Mesenchymal stem cell (in vitro differentiated cells and primary cell): ENCODE measurements around the gene NOC4L. TPM values are rescaled to one million over a fixed set of nuclear protein-coding genes. Genes with fewer than 3 reads are reported as not detected.

Source experiments
- DNase-seq: peaks from one replicate; pipeline ENCODE4 v3.0.0-alpha.2; 2013
- H2AFZ ChIP-seq: one replicate; pipeline ENCODE4 v1.6.1; 2013; ENCODE audit warnings: low read depth, mild to moderate bottlenecking, control low read depth, inconsistent platforms, low read length, moderate library complexity
- H2AK5ac ChIP-seq: 2 replicates; pipeline ENCODE4 v1.6.1; 2013; ENCODE audit warnings: low read length, moderate library complexity, mild to moderate bottlenecking, inconsistent platforms; ENCODE audit not compliant: severe bottlenecking
- H2BK120ac ChIP-seq: one replicate; pipeline ENCODE4 v1.6.1; 2013; ENCODE audit warnings: low read depth, mild to moderate bottlenecking, inconsistent platforms, low read length, moderate library complexity
- H2BK12ac ChIP-seq, 2 experiments: one replicate each; pipeline ENCODE4 v1.6.1; 2013; ENCODE audit warnings: inconsistent platforms in 2 of 2, low read length in 2 of 2, mild to moderate bottlenecking in 2 of 2, moderate library complexity in 2 of 2, control low read depth in 1 of 2
- H2BK15ac ChIP-seq: one replicate; pipeline ENCODE4 v1.6.1; 2013; ENCODE audit warnings: mild to moderate bottlenecking, low read depth, inconsistent platforms; ENCODE audit not compliant: poor library complexity, severe bottlenecking
- H2BK5ac ChIP-seq: 2 replicates; pipeline ENCODE4 v1.6.1; 2013; ENCODE audit warnings: low read depth, mild to moderate bottlenecking, low read length, control low read depth, inconsistent platforms; ENCODE audit not compliant: poor library complexity, severe bottlenecking
- H3K14ac ChIP-seq, 2 experiments: one replicate each; pipeline ENCODE4 v1.6.1; 2013; ENCODE audit warnings: inconsistent platforms in 2 of 2, low read length in 2 of 2, control low read depth in 1 of 2, mild to moderate bottlenecking in 1 of 2, moderate library complexity in 1 of 2
- H3K18ac ChIP-seq, 2 experiments: one replicate each; pipeline ENCODE4 v1.6.1; 2013; ENCODE audit warnings: inconsistent platforms in 2 of 2, low read length in 2 of 2, control low read depth in 1 of 2, low read depth in 1 of 2, mild to moderate bottlenecking in 1 of 2
- H3K23ac ChIP-seq, 2 experiments: one replicate each; pipeline ENCODE4 v1.6.1; 2013; ENCODE audit warnings: inconsistent platforms in 2 of 2, low read length in 2 of 2, mild to moderate bottlenecking in 2 of 2, moderate library complexity in 2 of 2, control low read depth in 1 of 2
- H3K27ac ChIP-seq: 2 replicates; pipeline ENCODE4 v1.5.1; 2013; ENCODE audit warnings: mild to moderate bottlenecking, moderate library complexity, low read length, control low read depth, inconsistent platforms; ENCODE audit not compliant: poor library complexity, severe bottlenecking
- H3K27me3 ChIP-seq, 2 experiments: 2 replicates each; pipeline versions ENCODE4 v1.6.1 to v1.7.0; 2013; ENCODE audit warnings: low read length in 2 of 2, mild to moderate bottlenecking in 2 of 2, moderate library complexity in 2 of 2, control low read depth in 1 of 2, inconsistent platforms in 1 of 2; ENCODE audit not compliant: control insufficient read depth in 1 of 2, insufficient read depth in 1 of 2
- H3K36me3 ChIP-seq, 2 experiments: 2 replicates each; pipeline versions ENCODE4 v1.6.1 to v1.7.0; 2013; ENCODE audit warnings: low read length in 2 of 2, control low read depth in 1 of 2, inconsistent platforms in 1 of 2, low read depth in 1 of 2, mild to moderate bottlenecking in 1 of 2; ENCODE audit not compliant: insufficient read depth in 2 of 2, control insufficient read depth in 1 of 2
- H3K4ac ChIP-seq, 2 experiments: one replicate each; pipeline ENCODE4 v1.6.1; 2013; ENCODE audit warnings: inconsistent platforms in 2 of 2, low read length in 2 of 2, mild to moderate bottlenecking in 2 of 2, moderate library complexity in 2 of 2, control low read depth in 1 of 2, low read depth in 1 of 2
- H3K4me1 ChIP-seq: 2 replicates; pipeline ENCODE4 v1.6.1; 2013; ENCODE audit warnings: low read depth, low read length, control low read depth; ENCODE audit not compliant: control insufficient read depth, insufficient read depth
- H3K4me2 ChIP-seq: 2 replicates; pipeline ENCODE4 v1.6.1; 2013; ENCODE audit warnings: low read length, mild to moderate bottlenecking, inconsistent platforms; ENCODE audit not compliant: poor library complexity, severe bottlenecking
- H3K4me3 ChIP-seq, 2 experiments: 2 replicates each; pipeline versions ENCODE4 v1.5.1 to v1.7.0; 2013; ENCODE audit warnings: low read length in 2 of 2, mild to moderate bottlenecking in 2 of 2, control low read depth in 1 of 2, low read depth in 1 of 2; ENCODE audit not compliant: insufficient read depth in 1 of 2
- H3K79me1 ChIP-seq: replicated peaks from 2 replicates; pipeline ENCODE4 v1.6.1; 2013; ENCODE audit warnings: mild to moderate bottlenecking, control low read depth, low read length, inconsistent platforms; ENCODE audit not compliant: poor library complexity, severe bottlenecking
- H3K9ac ChIP-seq: 2 replicates; pipeline ENCODE4 v1.7.0; 2013; ENCODE audit warnings: mild to moderate bottlenecking, low read length, moderate library complexity
- H3K9me3 ChIP-seq: 2 replicates; pipeline ENCODE4 v1.7.0; 2013; ENCODE audit warnings: mild to moderate bottlenecking, low read length; ENCODE audit not compliant: control insufficient read depth
- H4K8ac ChIP-seq: one replicate; pipeline ENCODE4 v1.6.1; 2013; ENCODE audit warnings: inconsistent platforms, mild to moderate bottlenecking, low read length, moderate library complexity
- H4K91ac ChIP-seq: one replicate; pipeline ENCODE4 v1.6.1; 2013; ENCODE audit warnings: mild to moderate bottlenecking, low read length, inconsistent platforms
- WGBS: methylation state at CpG from one replicate; pipeline ENCODE4 v1.1.7; 2013; ENCODE audit warnings: mixed read lengths; 5-methylcytosine and 5-hydroxymethylcytosine counted together
- polyA plus RNA-seq, 2 experiments: library from polyadenylated mRNA; stranded (reverse); fragments of 200-250 nt; gene quantifications; one replicate each; pipeline ENCODE4 v1.2.3, GENCODE V29; 2013

NOC4L gene
- polyA plus RNA-seq (2013, experiment 1 of 2): 16.6 TPM
- 15.7 TPM for polyA plus RNA-seq (2013, experiment 2 of 2)

DNA sequence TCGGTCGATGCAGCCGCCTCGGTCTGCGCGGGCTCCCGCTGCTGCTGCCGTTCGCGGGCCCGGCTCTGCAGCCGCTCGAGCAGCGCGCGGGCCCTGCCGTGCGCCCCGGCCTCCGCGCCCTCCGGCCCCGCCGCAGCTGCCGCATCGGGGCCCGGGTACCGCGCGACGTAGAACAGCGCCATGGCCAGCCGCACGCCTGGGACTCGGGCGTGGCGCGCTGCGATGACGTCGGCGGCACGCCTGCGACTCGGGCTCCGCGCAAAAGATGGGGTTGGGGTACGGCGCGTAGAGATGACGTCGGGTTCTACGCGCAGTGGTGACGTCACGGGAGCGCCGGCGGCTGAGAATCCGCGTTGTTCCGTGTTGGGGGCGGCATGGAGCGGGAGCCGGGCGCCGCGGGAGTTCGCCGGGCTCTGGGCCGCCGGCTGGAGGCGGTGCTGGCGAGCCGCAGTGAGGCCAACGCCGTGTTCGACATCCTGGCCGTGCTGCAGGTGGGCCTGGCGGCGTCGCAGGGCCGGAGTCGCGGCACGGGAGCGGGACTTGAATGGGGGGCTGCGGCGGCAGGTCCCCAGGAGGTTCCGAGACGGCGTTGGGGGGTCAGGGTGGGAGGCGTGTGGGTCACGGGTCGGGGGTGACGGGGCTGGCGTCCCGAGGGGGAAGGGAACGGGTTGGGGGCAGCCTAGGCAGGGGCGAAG is at the start of gene NOC4L, which contains the start of gene DDX51:
NOC4L (plus strand) TSS at position 343 of the 695 bp plus-strand sequence; CDS start at position 375, 32 bp downstream.
DDX51 (minus strand) TSS at position 205 of the 695 bp plus-strand sequence; CDS start at position 182, 23 bp downstream.
- H3K9ac ChIP-seq: peak within 1 kb of the TSS; percentile 91
- peak within 1 kb of the TSS; percentile 98 for H4K8ac ChIP-seq
- no peaks in the 10 kb centered on the region for H3K9me3 ChIP-seq
- H3K23ac ChIP-seq: peak within 1 kb of the TSS; percentile 29 to 87
- under 1% methylated on average over 62 of the region's 100 CpGs for WGBS
- H3K4me2 ChIP-seq: peak within 1 kb of the TSS; percentile 99
- H2BK12ac ChIP-seq: no peak within 1 kb of the TSS
- peak within 1 kb of the TSS; percentile 85 to 93 for H3K18ac ChIP-seq
- peaks cover 31% of the 10 kb centered on the region for H3K4me1 ChIP-seq
- peak within 1 kb of the TSS; percentile 36 for H2BK15ac ChIP-seq
- peak within 1 kb of the TSS in 1 of 2 experiments; percentile 66 for H3K14ac ChIP-seq
- peaks cover 38 to 60% of the 10 kb centered on the region in 2 experiments for H3K36me3 ChIP-seq
- H3K27me3 ChIP-seq: no peaks in the 10 kb centered on the region
- H3K4ac ChIP-seq: peak within 1 kb of the TSS; percentile 65 to 70
- peak within 1 kb of the TSS; percentile 72 for H2AFZ ChIP-seq
- H2BK120ac ChIP-seq: no peak within 1 kb of the TSS
- no peak within 1 kb of the TSS for H3K27ac ChIP-seq
- H4K91ac ChIP-seq: peak within 1 kb of the TSS; percentile 86
- peak within 1 kb of the TSS; percentile 40 for H2BK5ac ChIP-seq
- H3K79me1 ChIP-seq: peaks cover 59% of the 10 kb centered on the region
- no peak within 1 kb of the TSS for H2AK5ac ChIP-seq
- peak within 1 kb of the TSS; percentile 92 to 100 for H3K4me3 ChIP-seq
- DNase-seq: peak; percentile 95

DNA sequence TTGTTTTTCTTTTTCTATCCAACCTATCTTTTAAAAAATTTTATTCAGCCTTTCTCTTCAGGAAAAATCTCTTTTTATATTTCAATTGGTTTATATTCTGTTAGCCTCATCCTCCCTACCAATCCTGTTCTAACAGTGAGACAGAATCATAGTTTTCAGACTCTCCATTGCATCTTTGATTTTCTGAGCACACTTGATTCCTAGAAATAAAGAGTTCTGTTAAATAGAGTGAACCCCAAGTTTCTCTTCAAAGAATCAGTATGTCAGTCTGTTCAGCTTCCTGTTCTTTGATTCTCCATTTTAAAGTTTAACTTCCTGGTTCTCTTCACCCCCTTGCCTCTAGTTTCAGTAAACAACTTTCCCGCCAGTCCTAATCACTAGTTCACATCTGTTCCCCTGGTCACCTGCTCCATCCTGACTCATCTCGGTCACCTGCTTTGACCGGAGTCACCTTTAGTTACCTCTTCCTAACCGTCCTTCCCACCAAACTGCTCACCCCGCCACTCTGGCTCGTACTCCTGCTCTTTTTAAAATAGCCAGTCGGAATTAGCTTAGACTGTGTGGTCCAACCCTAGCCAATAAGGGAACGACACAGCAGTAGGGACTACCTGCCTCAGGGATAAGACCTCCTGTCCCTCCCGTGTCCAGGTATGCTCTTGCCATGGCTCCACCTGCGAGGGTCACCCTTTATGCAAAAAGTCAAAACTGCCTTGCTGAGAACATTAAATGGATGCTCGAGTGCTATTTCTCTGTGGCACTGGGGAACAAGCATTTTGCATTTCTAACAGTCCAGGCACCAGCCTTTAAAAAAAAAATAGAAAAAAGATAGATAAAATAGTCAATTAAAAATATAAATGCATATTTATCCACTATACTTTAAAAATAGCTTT is 48.5 kb upstream of the NOC4L start:
- H3K4ac ChIP-seq: no peak overlapping the region
- H2BK120ac ChIP-seq: no peak overlapping the region
- no peak overlapping the region for H3K9ac ChIP-seq
- no peak overlapping the region for H3K18ac ChIP-seq
- no peak overlapping the region for H3K14ac ChIP-seq
- no peak overlapping the region for H3K23ac ChIP-seq
- no peak overlapping the region for H2BK15ac ChIP-seq
- 94% methylated on average over 11 of the region's 11 CpGs for WGBS
- no peak overlapping the region for H2AFZ ChIP-seq
- peaks cover 31% of the 10 kb centered on the region for H3K79me1 ChIP-seq
- H2BK5ac ChIP-seq: no peak overlapping the region
- H3K36me3 ChIP-seq: peaks cover 33 to 53% of the 10 kb centered on the region in 2 experiments
- no peak overlapping the region for H3K27ac ChIP-seq
- no peak overlapping the region for H3K4me3 ChIP-seq
- H4K91ac ChIP-seq: no peak overlapping the region
- H3K4me2 ChIP-seq: no peak overlapping the region
- no peaks in the 10 kb centered on the region for H3K27me3 ChIP-seq
- H2AK5ac ChIP-seq: no peak overlapping the region
- no peak overlapping the region for H2BK12ac ChIP-seq
- no peaks in the 10 kb centered on the region for H3K4me1 ChIP-seq
- H3K9me3 ChIP-seq: no peaks in the 10 kb centered on the region
- no peak for DNase-seq
- no peak overlapping the region for H4K8ac ChIP-seq

DNA sequence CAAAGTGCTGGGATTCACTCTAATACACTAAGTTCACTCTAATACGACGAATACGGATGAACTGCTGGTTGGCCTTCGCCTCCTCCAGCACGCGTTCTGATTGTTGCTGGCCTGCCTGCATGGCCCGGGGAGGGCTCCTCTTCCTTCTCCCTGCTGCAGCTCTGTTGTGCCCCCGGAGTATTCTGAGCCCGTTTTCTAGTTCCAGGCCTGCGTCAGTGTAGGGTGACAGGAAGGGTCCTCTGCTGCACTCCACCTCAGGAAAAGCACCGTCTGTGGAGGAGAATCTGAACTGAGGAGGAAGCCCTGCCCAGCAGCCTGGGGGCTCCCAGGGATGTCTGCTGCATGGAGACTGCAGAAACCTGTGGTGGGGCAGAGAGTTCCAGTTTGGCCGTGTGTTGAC is 44.5 kb upstream of the NOC4L start:
- Histone ChIP-seq H3K36me3 (peaks cover 34 to 53% of the 10 kb centered on the region in 2 experiments), H2AFZ (no peak overlapping the region), H2BK5ac (no peak overlapping the region), H2BK120ac (no peak overlapping the region), H3K23ac (no peak overlapping the region), H3K18ac (no peak overlapping the region), H3K9me3 (no peaks in the 10 kb centered on the region), H3K79me1 (peaks cover 41% of the 10 kb centered on the region), H3K4me2 (no peak overlapping the region), H3K4ac (no peak overlapping the region), H3K27me3 (no peaks in the 10 kb centered on the region), H2BK12ac (no peak overlapping the region), H3K4me3 (no peak overlapping the region), H3K9ac (no peak overlapping the region), H3K4me1 (no peaks in the 10 kb centered on the region), H2BK15ac (no peak overlapping the region), H3K27ac (no peak overlapping the region), H4K91ac (no peak overlapping the region), H3K14ac (no peak overlapping the region), H2AK5ac (no peak overlapping the region), H4K8ac (no peak overlapping the region)
- DNase-seq: no peak
- 95% methylated on average over 12 of the region's 12 CpGs for WGBS
